GM12878 (cell line): ENCODE measurements around the gene ZNF467. TPM values are rescaled to one million over a fixed set of nuclear protein-coding genes. Genes with fewer than 3 reads are reported as not detected.

Experiments used
- ATAC-seq: fragments of 200-7000 bp; cut with Tn5 transposase; 3 replicates; pipeline ENCODE4 v1.9.1; 2020; ENCODE audit warnings: mild to moderate bottlenecking, moderate library complexity
- BruUV-seq: library from RNA; stranded (reverse); fragments of 400-500 nt; replicated peaks from 2 replicates; lab custom pipeline; 2021; lab: Mats Ljungman, UMichigan
- CTCF ChIA-PET: fragments of 300-600 bp; sonication (Branson Sonifier 250); formaldehyde crosslinking; extraction: SDS; loops from one replicate; lab custom pipeline; 2021; ENCODE audit warnings: inconsistent platforms; lab: Yijun Ruan, JAX
- POLR2A ChIA-PET: fragments of 350-600 bp; formaldehyde crosslinking; extraction: SDS; loops from one replicate; lab custom pipeline; 2021; ENCODE audit warnings: inconsistent platforms; lab: Charles Lee
- RAD21 ChIA-PET: fragments of 300-600 bp; sonication (Branson Sonifier 250); formaldehyde crosslinking; loops from one replicate; lab custom pipeline; 2023; ENCODE audit warnings: antibody characterized with exemption; ENCODE audit not compliant: unreplicated experiment; lab: Charles Lee
- SMC1A ChIA-PET: fragments of 300-600 bp; sonication (Branson Sonifier 250); formaldehyde crosslinking; loops from one replicate; lab custom pipeline; 2023; ENCODE audit not compliant: unreplicated experiment, uncharacterized antibody; lab: Charles Lee
- DNase-seq: peaks from one replicate; pipeline ENCODE4 v3.0.0-alpha.2; 2011; ENCODE audit warnings: low read depth, low spot score
- FAIRE-seq: peaks from 3 replicates; lab custom pipeline; 2011; peaks lifted over from hg19 to GRCh38; lab: Jason Lieb, UNC
- H2AFZ ChIP-seq: 2 replicates; pipeline ENCODE4 v1.6.0; 2011; ENCODE audit warnings: low read depth, low read length, control low read depth; ENCODE audit not compliant: control insufficient read depth
- H3K27ac ChIP-seq: 2 replicates; pipeline ENCODE4 v1.5.1; 2011; ENCODE audit warnings: control low read depth; ENCODE audit not compliant: control insufficient read depth, insufficient read depth
- H3K27me3 ChIP-seq, 2 experiments: replicated peaks in 1 of 2; 2 replicates each; pipeline versions ENCODE4 v1.6.0 to v1.6.1; 2011; ENCODE audit warnings: low read length in 1 of 2; ENCODE audit not compliant: control insufficient read depth in 2 of 2, insufficient read depth in 2 of 2
- H3K36me3 ChIP-seq, 2 experiments: 2 replicates each; pipeline ENCODE4 v1.5.1; 2011; ENCODE audit warnings: low read length in 1 of 2; ENCODE audit not compliant: control insufficient read depth in 2 of 2, insufficient read depth in 2 of 2
- H3K4me1 ChIP-seq: 2 replicates; pipeline ENCODE4 v1.6.1; 2011; ENCODE audit warnings: mild to moderate bottlenecking, low read length, moderate library complexity, mixed read lengths; ENCODE audit not compliant: control insufficient read depth, insufficient read depth
- H3K4me2 ChIP-seq: 2 replicates; pipeline ENCODE4 v1.6.0; 2011; ENCODE audit warnings: control low read depth; ENCODE audit not compliant: control insufficient read depth, insufficient read depth
- H3K4me3 ChIP-seq: fragments of 200-600 bp; sonication (generic); 2 replicates; pipeline ENCODE4 v1.5.1; 2016
- H3K79me2 ChIP-seq: 2 replicates; pipeline ENCODE4 v1.6.0; 2011; ENCODE audit warnings: low read length; ENCODE audit not compliant: control insufficient read depth, insufficient read depth
- H3K9ac ChIP-seq: 2 replicates; pipeline ENCODE4 v1.8.0; 2011; ENCODE audit warnings: low read length, control low read depth, mixed read lengths; ENCODE audit not compliant: control insufficient read depth, insufficient read depth
- H3K9me3 ChIP-seq: replicated peaks from 3 replicates; pipeline ENCODE4 v1.5.1; 2011; ENCODE audit warnings: mild to moderate bottlenecking, low read length; ENCODE audit not compliant: control insufficient read depth, insufficient read depth
- H4K20me1 ChIP-seq: 2 replicates; pipeline ENCODE4 v1.6.0; 2011; ENCODE audit not compliant: control insufficient read depth, insufficient read depth
- BACH1 ChIP-seq: fragments of 450-650 bp; IDR thresholded peaks from 2 replicates; pipeline ENCODE4 v1.6.1; 2017; ENCODE audit warnings: mild to moderate bottlenecking, borderline replicate concordance
- HSF1 ChIP-seq: fragments of 150-350 bp; IDR thresholded peaks from 2 replicates; pipeline ENCODE4 v1.6.1; 2014; ENCODE audit warnings: mild to moderate bottlenecking, low read depth, low read length
- RB1 ChIP-seq: fragments of 450-650 bp; formaldehyde crosslinking; IDR thresholded peaks from 2 replicates; pipeline ENCODE4 v1.6.1; 2017; ENCODE audit warnings: mild to moderate bottlenecking, borderline replicate concordance
- SP1 ChIP-seq: IDR thresholded peaks from one replicate; pipeline ENCODE4 v1.6.1; 2011; ENCODE audit warnings: low read depth, low read length
- TCF3 ChIP-seq: IDR thresholded peaks from 2 replicates; pipeline ENCODE4 v1.6.1; 2012; ENCODE audit warnings: low read depth, mild to moderate bottlenecking, low read length, borderline replicate concordance; ENCODE audit not compliant: insufficient read depth
- ZBTB33 ChIP-seq: fragments of 450-650 bp; IDR thresholded peaks from 2 replicates; pipeline ENCODE4 v1.6.1; 2017; ENCODE audit warnings: mild to moderate bottlenecking
- WGBS: methylation state at CpG from one replicate; pipeline ENCODE4 v1.1.6; 2016; ENCODE audit warnings: low lambda C conversion rate; ENCODE audit not compliant: insufficient replicate concordance, insufficient coverage; ENCODE audit errors: missing lambda C conversion rate; 5-methylcytosine and 5-hydroxymethylcytosine counted together
- in situ Hi-C: fragments of 300-500 bp; cut with MboI; formaldehyde crosslinking; loops from 9 replicates; pipeline ENCODE4 v1.14.3; 2018; ENCODE audit warnings: mixed read lengths
- intact Hi-C: fragments of 100-400 bp; cut with micrococcal nuclease; formaldehyde crosslinking; loops from one replicate; pipeline ENCODE4 v1.14.2; 2022; ENCODE audit not compliant: unreplicated experiment
- polyA plus RNA-seq, 11 experiments: library from polyadenylated mRNA; depleted of rRNA in 4 of 11; unstranded in 6 of 11; stranded (reverse) in 5 of 11; fragments of >200 nt; fragmentation: Nextera tagmentation in 4 of 11; fragmentation: Illumina TruSeq in 1 of 11; extraction: Ambion mirVana in 4 of 11; extraction: Trizol in 1 of 11; gene quantifications; 1 replicate in 1 of 11; 2 replicates in 10 of 11; pipeline versions ENCODE4 v1.2.1 to v1.2.3, GENCODE V29; 2011 to 2016; ENCODE audit warnings: inconsistent platforms in 2 of 11, missing spikeins in 2 of 11, low read depth in 1 of 11
- total RNA-seq, 4 experiments: library from RNA; depleted of rRNA in 3 of 4; stranded (reverse); fragments of >200 nt in 3 of 4; fragmentation: Illumina TruSeq in 1 of 4; extraction: Trizol in 1 of 4; gene quantifications; 2 replicates each; pipeline versions ENCODE4 v1.2.1 to v1.2.3, GENCODE V29; 2013 to 2021

ZNF467 gene
- total and polyA plus RNA-seq, 10 of the 15 experiments (the other 5 are each of a cell fraction or from before 2014, with no cell fraction given), result not detected

GRCh38 chr7:149748076-149748874, 25.1 kb downstream of the ZNF467 start:
- H3K27ac ChIP-seq, result no peak overlapping the region
- FAIRE-seq (no peak), ATAC-seq (no peak), DNase-seq (no peak)
- ChIA-PET SMC1A (interaction anchor here (1.0 to 1.6 kb wide), 3 partner anchors 78 to 198 kb away, joined by 3 to 10 read pairs (median 3); no protein-coding TSS in a partner anchor), RAD21 (interaction anchor here (1.2 to 2.7 kb wide), 2 partner anchors 62 to 85 kb away, joined by 3 to 16 read pairs; no protein-coding TSS in a partner anchor), POLR2A (no interaction called here), CTCF (interaction anchor here (0.9 to 2.2 kb wide), 6 partner anchors 9 to 89 kb away, joined by 3 to 14 read pairs (median 4); no protein-coding TSS in a partner anchor)
- no peak overlapping the region for H2AFZ ChIP-seq
- intact Hi-C loops, result no loop called here
- H3K9ac ChIP-seq, result no peak overlapping the region
- BruUV-seq, result no TSS peak
- H3K79me2 ChIP-seq, result no peaks in the 10 kb centered on the region
- no peak overlapping the region for H3K4me2 ChIP-seq
- 26% methylated on average over 9 of the region's 9 CpGs for WGBS
- H3K4me1 ChIP-seq, result no peaks in the 10 kb centered on the region
- H3K9me3 ChIP-seq, result no peaks in the 10 kb centered on the region
- no peaks in the 10 kb centered on the region for H3K36me3 ChIP-seq
- TF ChIP-seq SP1 (no peak), RB1 (no peak), HSF1 (no peak), ZBTB33 (no peak), TCF3 (no peak), BACH1 (no peak)
- TF ChIP-seq, all 136 proteins: peak for 0
- Histone ChIP-seq H4K20me1 (no peaks in the 10 kb centered on the region), H3K4me3 (no peak overlapping the region), H3K27me3 (no peaks in the 10 kb centered on the region; a peak in 2 of 4 replicates)
- in situ Hi-C loops, result loop anchor here (10.0 kb wide), 1 partner anchor 83 kb away; no protein-coding TSS in a partner anchor
